ENCODE data around the gene PWWP2B.

DNA sequence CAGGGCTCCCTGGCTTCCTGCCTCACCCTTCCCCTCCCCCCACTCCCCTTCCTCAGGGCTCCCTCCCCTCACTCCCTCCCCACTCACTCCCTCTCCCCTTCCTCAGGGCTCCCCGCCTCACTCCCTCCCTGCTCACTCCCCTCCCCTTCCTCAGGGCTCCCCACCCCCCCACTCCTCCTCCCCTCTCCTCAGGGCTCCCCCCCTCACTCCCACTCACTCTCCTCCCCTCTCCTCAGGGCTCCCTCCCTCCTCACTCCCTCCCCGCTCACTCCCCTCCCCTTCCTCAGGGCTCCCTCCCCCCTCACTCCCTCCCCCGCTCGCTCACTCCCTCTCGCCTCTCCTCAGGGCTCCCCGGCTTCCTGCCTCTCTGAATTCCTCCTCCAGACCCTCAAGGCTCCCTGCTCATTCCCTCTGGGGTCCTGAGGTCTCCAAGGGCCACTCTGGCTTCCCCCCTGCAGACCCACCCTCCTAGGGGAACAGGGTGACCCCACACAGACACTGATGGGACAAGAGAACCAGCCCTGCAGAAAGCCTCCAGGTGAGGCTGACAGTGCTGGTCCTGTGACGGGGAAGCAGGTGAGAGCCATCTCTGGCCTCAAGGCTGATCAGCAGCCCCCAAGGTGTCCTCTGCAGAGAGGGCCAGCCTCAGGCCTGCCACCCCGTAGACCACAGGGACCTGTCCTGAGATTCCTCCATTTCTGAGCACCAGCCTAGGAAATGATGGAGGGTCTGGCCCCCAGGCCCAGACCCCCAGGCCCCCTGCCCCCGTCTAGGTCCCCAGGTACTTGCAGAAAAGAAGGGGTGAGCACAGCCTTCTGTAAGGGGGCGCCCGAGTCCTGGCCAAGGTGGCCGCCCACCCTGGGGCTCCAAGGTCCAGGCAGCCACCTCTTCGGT, 47.2 kb downstream of the PWWP2B start:
- TF ChIP-seq ZNF114 (CRISPR knock-in tag; IDR thresholded peaks at IDR 0.05) (no peak), POLR2AphosphoS5 (IDR thresholded peaks at IDR 0.05; ENCODE audit: low read depth) (no peak), ZNF331 (CRISPR knock-in tag; IDR thresholded peaks at IDR 0.05; ENCODE audit: low read depth) (no peak), JUNB (IDR thresholded peaks at IDR 0.05; ENCODE audit: unreplicated experiment) (no peak), EZH2 (IDR thresholded peaks at IDR 0.05; ENCODE audit: low read depth, unreplicated experiment) (no peak), CREB1 (CRISPR knock-in tag; IDR thresholded peaks at IDR 0.05; ENCODE audit: low read depth) (no peak), EZH2phosphoT487 (IDR thresholded peaks at IDR 0.05; ENCODE audit: unreplicated experiment) (no peak), NANOG (IDR thresholded peaks at IDR 0.05; ENCODE audit: borderline replicate concordance) (no peak)
- TF ChIP-seq, protein P1, sequence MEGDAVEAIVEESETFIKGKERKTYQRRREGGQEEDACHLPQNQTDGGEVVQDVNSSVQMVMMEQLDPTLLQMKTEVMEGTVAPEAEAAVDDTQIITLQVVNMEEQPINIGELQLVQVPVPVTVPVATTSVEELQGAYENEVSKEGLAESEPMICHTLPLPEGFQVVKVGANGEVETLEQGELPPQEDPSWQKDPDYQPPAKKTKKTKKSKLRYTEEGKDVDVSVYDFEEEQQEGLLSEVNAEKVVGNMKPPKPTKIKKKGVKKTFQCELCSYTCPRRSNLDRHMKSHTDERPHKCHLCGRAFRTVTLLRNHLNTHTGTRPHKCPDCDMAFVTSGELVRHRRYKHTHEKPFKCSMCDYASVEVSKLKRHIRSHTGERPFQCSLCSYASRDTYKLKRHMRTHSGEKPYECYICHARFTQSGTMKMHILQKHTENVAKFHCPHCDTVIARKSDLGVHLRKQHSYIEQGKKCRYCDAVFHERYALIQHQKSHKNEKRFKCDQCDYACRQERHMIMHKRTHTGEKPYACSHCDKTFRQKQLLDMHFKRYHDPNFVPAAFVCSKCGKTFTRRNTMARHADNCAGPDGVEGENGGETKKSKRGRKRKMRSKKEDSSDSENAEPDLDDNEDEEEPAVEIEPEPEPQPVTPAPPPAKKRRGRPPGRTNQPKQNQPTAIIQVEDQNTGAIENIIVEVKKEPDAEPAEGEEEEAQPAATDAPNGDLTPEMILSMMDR (conservative IDR thresholded peaks at IDR 0.05; ENCODE audit: low read depth in 2 of 2) = no peak
- TF ChIP-seq, protein P2, sequence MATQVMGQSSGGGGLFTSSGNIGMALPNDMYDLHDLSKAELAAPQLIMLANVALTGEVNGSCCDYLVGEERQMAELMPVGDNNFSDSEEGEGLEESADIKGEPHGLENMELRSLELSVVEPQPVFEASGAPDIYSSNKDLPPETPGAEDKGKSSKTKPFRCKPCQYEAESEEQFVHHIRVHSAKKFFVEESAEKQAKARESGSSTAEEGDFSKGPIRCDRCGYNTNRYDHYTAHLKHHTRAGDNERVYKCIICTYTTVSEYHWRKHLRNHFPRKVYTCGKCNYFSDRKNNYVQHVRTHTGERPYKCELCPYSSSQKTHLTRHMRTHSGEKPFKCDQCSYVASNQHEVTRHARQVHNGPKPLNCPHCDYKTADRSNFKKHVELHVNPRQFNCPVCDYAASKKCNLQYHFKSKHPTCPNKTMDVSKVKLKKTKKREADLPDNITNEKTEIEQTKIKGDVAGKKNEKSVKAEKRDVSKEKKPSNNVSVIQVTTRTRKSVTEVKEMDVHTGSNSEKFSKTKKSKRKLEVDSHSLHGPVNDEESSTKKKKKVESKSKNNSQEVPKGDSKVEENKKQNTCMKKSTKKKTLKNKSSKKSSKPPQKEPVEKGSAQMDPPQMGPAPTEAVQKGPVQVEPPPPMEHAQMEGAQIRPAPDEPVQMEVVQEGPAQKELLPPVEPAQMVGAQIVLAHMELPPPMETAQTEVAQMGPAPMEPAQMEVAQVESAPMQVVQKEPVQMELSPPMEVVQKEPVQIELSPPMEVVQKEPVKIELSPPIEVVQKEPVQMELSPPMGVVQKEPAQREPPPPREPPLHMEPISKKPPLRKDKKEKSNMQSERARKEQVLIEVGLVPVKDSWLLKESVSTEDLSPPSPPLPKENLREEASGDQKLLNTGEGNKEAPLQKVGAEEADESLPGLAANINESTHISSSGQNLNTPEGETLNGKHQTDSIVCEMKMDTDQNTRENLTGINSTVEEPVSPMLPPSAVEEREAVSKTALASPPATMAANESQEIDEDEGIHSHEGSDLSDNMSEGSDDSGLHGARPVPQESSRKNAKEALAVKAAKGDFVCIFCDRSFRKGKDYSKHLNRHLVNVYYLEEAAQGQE (IDR thresholded peaks at IDR 0.05; ENCODE audit: unreplicated experiment) = no peak
- TF ChIP-seq, protein P3, sequence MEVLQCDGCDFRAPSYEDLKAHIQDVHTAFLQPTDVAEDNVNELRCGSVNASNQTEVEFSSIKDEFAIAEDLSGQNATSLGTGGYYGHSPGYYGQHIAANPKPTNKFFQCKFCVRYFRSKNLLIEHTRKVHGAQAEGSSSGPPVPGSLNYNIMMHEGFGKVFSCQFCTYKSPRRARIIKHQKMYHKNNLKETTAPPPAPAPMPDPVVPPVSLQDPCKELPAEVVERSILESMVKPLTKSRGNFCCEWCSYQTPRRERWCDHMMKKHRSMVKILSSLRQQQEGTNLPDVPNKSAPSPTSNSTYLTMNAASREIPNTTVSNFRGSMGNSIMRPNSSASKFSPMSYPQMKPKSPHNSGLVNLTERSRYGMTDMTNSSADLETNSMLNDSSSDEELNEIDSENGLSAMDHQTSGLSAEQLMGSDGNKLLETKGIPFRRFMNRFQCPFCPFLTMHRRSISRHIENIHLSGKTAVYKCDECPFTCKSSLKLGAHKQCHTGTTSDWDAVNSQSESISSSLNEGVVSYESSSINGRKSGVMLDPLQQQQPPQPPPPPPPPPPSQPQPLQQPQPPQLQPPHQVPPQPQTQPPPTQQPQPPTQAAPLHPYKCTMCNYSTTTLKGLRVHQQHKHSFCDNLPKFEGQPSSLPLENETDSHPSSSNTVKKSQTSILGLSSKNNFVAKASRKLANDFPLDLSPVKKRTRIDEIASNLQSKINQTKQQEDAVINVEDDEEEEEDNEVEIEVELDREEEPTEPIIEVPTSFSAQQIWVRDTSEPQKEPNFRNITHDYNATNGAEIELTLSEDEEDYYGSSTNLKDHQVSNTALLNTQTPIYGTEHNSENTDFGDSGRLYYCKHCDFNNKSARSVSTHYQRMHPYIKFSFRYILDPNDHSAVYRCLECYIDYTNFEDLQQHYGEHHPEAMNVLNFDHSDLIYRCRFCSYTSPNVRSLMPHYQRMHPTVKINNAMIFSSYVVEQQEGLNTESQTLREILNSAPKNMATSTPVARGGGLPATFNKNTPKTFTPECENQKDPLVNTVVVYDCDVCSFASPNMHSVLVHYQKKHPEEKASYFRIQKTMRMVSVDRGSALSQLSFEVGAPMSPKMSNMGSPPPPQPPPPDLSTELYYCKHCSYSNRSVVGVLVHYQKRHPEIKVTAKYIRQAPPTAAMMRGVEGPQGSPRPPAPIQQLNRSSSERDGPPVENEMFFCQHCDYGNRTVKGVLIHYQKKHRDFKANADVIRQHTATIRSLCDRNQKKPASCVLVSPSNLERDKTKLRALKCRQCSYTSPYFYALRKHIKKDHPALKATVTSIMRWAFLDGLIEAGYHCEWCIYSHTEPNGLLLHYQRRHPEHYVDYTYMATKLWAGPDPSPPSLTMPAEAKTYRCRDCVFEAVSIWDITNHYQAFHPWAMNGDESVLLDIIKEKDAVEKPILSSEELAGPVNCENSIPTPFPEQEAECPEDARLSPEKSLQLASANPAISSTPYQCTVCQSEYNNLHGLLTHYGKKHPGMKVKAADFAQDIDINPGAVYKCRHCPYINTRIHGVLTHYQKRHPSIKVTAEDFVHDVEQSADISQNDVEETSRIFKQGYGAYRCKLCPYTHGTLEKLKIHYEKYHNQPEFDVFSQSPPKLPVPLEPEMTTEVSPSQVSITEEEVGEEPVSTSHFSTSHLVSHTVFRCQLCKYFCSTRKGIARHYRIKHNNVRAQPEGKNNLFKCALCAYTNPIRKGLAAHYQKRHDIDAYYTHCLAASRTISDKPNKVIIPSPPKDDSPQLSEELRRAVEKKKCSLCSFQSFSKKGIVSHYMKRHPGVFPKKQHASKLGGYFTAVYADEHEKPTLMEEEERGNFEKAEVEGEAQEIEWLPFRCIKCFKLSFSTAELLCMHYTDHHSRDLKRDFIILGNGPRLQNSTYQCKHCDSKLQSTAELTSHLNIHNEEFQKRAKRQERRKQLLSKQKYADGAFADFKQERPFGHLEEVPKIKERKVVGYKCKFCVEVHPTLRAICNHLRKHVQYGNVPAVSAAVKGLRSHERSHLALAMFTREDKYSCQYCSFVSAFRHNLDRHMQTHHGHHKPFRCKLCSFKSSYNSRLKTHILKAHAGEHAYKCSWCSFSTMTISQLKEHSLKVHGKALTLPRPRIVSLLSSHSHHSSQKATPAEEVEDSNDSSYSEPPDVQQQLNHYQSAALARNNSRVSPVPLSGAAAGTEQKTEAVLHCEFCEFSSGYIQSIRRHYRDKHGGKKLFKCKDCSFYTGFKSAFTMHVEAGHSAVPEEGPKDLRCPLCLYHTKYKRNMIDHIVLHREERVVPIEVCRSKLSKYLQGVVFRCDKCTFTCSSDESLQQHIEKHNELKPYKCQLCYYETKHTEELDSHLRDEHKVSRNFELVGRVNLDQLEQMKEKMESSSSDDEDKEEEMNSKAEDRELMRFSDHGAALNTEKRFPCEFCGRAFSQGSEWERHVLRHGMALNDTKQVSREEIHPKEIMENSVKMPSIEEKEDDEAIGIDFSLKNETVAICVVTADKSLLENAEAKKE (CRISPR knock-in tag; IDR thresholded peaks at IDR 0.05) = no peak
- TF ChIP-seq, protein P4, sequence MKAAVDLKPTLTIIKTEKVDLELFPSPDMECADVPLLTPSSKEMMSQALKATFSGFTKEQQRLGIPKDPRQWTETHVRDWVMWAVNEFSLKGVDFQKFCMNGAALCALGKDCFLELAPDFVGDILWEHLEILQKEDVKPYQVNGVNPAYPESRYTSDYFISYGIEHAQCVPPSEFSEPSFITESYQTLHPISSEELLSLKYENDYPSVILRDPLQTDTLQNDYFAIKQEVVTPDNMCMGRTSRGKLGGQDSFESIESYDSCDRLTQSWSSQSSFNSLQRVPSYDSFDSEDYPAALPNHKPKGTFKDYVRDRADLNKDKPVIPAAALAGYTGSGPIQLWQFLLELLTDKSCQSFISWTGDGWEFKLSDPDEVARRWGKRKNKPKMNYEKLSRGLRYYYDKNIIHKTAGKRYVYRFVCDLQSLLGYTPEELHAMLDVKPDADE (IDR thresholded peaks at IDR 0.05) = no peak
